ENCODE measurements around the gene SLC39A11.

Gene SLC39A11

DNA sequence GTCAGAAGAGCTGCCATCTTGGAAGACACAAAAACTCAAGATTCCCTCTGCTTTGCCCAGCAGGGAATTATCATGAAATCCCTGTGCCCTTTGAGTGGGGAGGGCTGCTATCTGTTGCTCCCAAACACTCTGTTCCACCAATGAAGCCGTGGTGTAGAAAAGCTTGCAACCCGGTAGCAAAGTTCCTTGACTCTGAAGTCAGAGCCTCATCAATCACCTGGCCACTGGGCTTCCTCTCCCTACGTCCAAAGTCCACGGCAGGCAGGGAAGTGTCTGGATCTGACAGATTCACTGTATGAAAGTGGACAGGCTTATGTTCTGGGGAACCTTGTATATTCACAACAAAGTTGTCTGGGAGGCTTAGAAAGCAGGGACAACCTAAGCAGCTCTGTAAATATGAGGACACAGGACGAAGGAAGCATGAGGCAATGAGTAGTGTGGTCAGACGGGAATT is 343.3 kb downstream of the SLC39A11 start:
- no peak for DNase-seq (ENCODE audit: low spot score)

- DNase-seq (ENCODE audit: low spot score), result no peak
Measured at GRCh38 chr17:72747501-72747900, 345.0 kb downstream of the SLC39A11 start.

GRCh38 chr17:72745241-72745640 is 347.2 kb downstream of the SLC39A11 start:
- no peak for DNase-seq (ENCODE audit: low spot score)

GRCh38 chr17:72743037-72743467 is 349.4 kb downstream of the SLC39A11 start:
- no peak for DNase-seq (ENCODE audit: low spot score)

DNA sequence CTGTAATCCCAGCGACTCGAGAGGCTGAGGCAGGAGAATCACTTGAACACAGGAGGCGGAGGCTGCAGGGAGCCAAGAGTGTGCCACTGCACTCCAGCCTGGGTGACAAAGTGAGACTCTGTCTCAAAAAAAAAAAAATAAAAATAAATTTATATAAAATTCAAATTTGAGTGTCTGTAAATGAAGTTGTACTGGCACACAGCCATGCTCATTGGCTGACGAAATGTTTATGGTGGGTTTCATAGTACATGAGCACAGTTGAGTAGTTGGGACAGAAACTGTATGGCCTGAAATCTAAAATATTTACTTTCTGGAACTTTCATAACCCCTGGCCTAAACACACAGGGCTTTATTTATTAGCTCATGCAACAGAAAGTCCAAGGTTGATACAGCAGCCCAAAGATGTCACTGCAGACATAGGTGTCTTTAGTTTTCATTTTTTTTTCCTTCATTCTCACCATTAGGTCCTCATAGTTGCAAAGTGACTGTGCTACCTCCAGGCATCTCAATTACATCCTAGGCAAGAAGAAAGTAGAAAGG is 355.3 kb downstream of the SLC39A11 start:
- no peak for DNase-seq (ENCODE audit: low spot score)

DNA sequence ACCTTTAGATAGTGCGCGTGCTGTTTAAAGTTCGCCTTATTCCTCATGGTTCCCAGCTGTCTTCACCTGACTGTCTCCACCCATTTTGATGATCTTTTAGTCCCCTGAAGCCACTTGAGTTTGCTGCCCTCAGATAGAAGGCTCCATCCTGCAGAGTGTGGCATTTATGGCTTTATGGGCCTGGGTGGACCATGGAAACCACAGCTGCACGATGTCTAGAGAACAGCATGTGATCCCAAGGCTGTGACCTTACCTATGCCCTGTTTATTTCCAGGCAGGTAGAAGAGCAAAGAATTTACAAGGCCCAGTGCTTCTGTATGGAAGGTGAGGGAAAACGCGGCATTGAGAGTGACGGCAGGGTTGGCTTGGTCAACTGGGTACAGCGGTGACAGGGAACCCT is 356.9 kb downstream of the SLC39A11 start:
- DNase-seq (ENCODE audit: low spot score), result no peak

- DNase-seq (ENCODE audit: low spot score), result no peak
Measured at GRCh38 chr17:72735048-72735447, 357.4 kb downstream of the SLC39A11 start.

GRCh38 chr17:72734613-72735012 is 357.9 kb downstream of the SLC39A11 start:
- DNase-seq (ENCODE audit: low spot score), result no peak

GRCh38 chr17:72733619-72734282 is 358.7 kb downstream of the SLC39A11 start:
- DNase-seq (ENCODE audit: low spot score), result no peak

GRCh38 chr17:72732893-72733618 is 359.4 kb downstream of the SLC39A11 start:
- no peak for DNase-seq (ENCODE audit: low spot score)

DNA sequence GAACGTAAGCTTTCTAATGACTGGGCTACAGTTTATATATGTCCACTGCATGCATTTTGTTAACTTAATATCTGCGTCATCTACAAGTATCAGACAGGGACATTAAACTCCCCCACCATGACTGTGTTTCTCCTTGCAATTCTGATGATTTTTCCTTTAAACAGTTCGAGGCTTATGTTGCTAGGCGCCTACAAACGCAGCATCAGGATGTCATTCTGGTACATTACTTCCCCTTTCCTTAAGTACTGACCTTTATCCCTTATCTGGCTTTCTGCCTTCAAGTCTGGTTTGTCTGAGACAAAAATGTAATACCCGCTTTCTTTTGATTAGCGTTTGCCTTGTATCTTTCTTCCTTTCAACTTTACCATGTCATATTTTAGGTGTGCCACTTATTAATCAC is 362.4 kb downstream of the SLC39A11 start:
- DNase-seq (ENCODE audit: low spot score), result no peak

- no peak for DNase-seq (ENCODE audit: low spot score)
Measured at GRCh38 chr17:72726936-72727335, 365.6 kb downstream of the SLC39A11 start.

- DNase-seq (ENCODE audit: low spot score), result peak; percentile 68
Measured at GRCh38 chr17:72725433-72726068, 366.9 kb downstream of the SLC39A11 start.

- no peak for DNase-seq (ENCODE audit: low spot score)
Measured at GRCh38 chr17:72724267-72724666, 368.2 kb downstream of the SLC39A11 start.

DNA sequence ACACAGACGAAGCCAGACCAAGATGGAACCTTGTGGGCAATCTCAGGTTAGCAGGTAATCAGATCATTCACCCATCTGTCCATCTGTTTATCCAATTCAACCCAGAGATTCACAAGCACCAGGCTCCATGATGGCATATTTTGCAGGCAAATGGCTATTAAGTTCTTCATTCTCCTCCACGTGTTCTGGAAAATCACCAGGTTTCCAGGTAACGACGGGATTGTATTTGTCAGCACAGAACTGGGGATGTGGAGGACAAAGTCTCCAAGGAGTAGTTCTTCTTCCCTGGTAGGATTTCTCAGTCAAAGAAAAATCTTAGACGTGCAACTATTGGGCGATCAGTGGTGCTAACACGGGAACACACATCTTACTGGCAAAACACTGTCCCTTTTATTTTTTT is 368.8 kb downstream of the SLC39A11 start:
- no peak for DNase-seq (ENCODE audit: low spot score)

DNA sequence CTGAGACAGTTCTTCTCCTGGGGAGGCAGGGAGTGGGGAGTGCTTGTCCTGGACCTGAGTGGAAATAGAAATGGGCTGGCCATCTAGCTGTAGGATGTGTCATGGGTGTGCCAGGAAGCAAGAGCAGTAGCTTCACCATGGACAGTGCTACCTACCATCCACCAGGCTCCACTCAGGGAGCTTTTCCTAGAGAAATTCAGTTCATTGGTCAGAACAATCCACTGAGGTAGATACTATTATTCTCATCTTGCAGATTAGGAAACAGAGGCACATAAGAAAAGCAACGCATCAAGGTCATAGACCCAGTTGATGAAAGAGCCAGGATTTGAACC is 372.0 kb downstream of the SLC39A11 start:
- DNase-seq (ENCODE audit: low spot score), result no peak

DNA sequence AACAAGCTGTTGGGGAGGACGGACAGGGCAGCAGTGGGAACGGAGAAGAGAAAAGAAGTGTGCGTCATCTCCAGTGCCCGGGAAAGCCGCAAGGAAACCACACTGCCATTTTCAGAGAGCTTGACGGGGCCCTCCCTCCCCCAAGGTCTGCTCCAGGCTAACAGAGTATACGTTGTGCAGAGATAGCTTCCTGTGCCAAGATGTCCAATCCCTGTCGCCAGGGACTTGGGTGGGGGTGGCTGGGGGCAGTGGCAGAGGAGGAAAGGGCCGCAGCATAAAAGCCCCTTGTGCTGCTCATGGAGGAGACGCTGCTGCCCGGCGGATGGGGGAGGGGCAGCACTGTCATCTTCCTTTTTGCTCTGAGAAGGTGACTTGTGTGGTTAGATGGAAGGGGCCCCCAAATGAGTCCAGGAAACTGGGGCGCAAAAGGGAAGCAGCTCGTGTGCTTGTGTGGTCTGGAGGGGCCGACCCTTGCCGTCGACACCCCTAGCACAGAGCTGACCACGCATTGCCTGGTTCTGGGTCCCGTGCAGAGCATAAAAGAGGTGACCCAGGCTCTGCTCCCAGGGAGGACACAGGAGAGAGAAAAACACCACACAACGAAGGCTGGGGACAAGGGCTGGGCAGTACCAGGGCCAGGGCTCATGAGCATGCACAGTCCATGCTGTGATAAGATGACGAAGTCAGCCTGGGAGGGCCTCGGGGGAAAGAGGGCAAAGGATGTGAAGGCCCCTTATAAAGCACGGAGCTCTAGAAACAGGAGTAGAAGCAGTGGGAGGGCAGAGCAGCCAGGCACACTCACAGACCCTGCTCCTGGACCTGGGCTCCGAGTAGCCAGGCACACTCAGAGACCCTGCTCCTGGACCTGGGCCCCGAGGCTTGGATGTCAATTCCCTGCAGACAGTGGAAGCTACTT is 372.7 kb downstream of the SLC39A11 start:
- no peak for DNase-seq (ENCODE audit: low spot score)

GRCh38 chr17:72719206-72719577 is 373.3 kb downstream of the SLC39A11 start:
- DNase-seq (ENCODE audit: low spot score), result no peak

- no peak for DNase-seq (ENCODE audit: low spot score)
Measured at GRCh38 chr17:72717676-72718075, 374.8 kb downstream of the SLC39A11 start.

- DNase-seq (ENCODE audit: low spot score), result no peak
Measured at GRCh38 chr17:72717276-72717675, 375.2 kb downstream of the SLC39A11 start.

DNA sequence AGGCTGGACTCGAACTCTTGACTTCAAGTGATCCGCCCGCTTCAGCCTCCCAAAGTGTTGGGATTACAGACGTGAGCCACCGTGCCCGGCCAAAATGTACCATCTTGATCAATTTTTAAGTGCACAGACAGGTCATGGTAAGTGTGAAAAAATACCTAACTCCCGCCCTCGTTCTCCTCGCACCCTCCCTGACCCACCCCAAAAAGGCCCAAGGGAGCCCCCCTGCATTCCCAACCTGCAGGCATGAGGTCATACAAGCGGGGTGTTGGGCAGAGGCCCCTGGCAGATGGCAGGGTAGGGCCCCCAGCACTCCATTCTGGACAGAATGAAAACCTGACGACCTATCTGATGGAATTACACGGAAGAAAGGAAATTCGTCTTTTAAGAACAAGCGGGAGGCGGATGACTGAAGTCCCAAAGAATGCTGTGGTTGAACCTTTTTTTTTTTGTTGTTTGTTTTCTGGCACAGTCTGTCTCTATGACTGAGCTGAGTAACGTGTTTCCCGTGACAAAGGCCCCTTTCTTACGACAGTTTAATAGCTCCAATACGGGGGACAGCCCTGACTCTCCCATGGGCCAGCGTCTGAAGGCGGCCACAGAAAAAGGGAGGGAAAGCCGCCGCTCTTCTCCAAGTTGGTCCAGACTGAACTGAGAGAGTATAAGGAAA is 376.4 kb downstream of the SLC39A11 start:
- peak; percentile 88 for DNase-seq (ENCODE audit: low spot score)

Data from GM03348 (cell line).